HL-60 (cell line): ENCODE data around the gene SFMBT2.

Experiments
- DNase-seq, 2 experiments: peaks; one replicate each; pipeline ENCODE4 v3.0.0-alpha.2; 2010 to 2020; ENCODE audit warnings: low read depth in 1 of 2, low spot score in 1 of 2
- H3K27ac ChIP-seq: fragments of 250-450 bp; sonication (Bioruptor Pico); replicated peaks from 2 replicates; pipeline ENCODE4 v1.5.1; 2020; ENCODE audit warnings: mild to moderate bottlenecking, moderate library complexity
- H3K27me3 ChIP-seq: fragments of 250-450 bp; sonication (Bioruptor Pico); 2 replicates; pipeline ENCODE4 v1.5.1; 2021; ENCODE audit warnings: mild to moderate bottlenecking, moderate library complexity; ENCODE audit not compliant: insufficient read depth, poor library complexity, severe bottlenecking
- H3K4me3 ChIP-seq: replicated peaks from 2 replicates; pipeline ENCODE4 v1.5.1; 2011; ENCODE audit warnings: mild to moderate bottlenecking, control low read depth, low read length; ENCODE audit not compliant: insufficient read depth
- GABPA ChIP-seq: IDR thresholded peaks from 2 replicates; pipeline ENCODE4 v1.6.1; 2012; ENCODE audit warnings: low read depth
- POLR2AphosphoS5 ChIP-seq: IDR thresholded peaks from 2 replicates; pipeline ENCODE4 v1.6.1; 2012; ENCODE audit warnings: low read depth
- SPI1 ChIP-seq: IDR thresholded peaks from 2 replicates; pipeline ENCODE4 v1.6.1; 2012; ENCODE audit warnings: low read depth, mild to moderate bottlenecking, borderline replicate concordance
- TF ChIP-seq, protein P1 (sequence below): IDR thresholded peaks from 2 replicates; pipeline ENCODE4 v1.6.1; 2012; ENCODE audit warnings: low read depth; ENCODE audit not compliant: insufficient replicate concordance
- TF ChIP-seq, protein P2 (sequence below): IDR thresholded peaks from one replicate; pipeline ENCODE4 v1.5.1; 2011; ENCODE audit warnings: low read length, control low read depth, inconsistent platforms; ENCODE audit not compliant: insufficient read depth

SFMBT2 gene

DNA sequence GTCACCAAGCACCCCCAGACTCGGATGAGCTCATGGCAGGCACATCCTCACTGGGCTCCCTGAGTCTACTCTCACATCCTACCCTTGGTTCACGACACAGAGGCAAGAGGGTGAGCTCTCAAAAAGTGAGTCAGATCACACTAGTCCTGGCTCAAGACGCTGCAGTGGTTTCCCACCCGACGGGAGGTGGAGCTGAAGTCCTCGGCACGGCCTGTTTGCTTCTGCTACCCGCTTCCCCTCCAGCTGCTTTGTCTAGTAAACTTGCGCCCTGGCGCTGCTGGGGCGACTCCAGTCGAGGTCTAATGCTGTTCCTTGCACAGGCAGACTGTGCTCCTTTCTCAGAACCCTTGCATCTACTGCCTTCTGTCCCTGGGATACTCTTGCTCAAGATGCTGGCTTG is 13.5 kb upstream of the SFMBT2 start:
- Histone ChIP-seq H3K4me3 (no peak overlapping the region), H3K27ac (no peak overlapping the region), H3K27me3 (no peaks in the 10 kb centered on the region)
- no peak for DNase-seq
- no peak for TF ChIP-seq GABPA
- no peak for TF ChIP-seq SPI1
- TF ChIP-seq, protein P1, sequence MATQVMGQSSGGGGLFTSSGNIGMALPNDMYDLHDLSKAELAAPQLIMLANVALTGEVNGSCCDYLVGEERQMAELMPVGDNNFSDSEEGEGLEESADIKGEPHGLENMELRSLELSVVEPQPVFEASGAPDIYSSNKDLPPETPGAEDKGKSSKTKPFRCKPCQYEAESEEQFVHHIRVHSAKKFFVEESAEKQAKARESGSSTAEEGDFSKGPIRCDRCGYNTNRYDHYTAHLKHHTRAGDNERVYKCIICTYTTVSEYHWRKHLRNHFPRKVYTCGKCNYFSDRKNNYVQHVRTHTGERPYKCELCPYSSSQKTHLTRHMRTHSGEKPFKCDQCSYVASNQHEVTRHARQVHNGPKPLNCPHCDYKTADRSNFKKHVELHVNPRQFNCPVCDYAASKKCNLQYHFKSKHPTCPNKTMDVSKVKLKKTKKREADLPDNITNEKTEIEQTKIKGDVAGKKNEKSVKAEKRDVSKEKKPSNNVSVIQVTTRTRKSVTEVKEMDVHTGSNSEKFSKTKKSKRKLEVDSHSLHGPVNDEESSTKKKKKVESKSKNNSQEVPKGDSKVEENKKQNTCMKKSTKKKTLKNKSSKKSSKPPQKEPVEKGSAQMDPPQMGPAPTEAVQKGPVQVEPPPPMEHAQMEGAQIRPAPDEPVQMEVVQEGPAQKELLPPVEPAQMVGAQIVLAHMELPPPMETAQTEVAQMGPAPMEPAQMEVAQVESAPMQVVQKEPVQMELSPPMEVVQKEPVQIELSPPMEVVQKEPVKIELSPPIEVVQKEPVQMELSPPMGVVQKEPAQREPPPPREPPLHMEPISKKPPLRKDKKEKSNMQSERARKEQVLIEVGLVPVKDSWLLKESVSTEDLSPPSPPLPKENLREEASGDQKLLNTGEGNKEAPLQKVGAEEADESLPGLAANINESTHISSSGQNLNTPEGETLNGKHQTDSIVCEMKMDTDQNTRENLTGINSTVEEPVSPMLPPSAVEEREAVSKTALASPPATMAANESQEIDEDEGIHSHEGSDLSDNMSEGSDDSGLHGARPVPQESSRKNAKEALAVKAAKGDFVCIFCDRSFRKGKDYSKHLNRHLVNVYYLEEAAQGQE = no peak
- TF ChIP-seq, protein P2, sequence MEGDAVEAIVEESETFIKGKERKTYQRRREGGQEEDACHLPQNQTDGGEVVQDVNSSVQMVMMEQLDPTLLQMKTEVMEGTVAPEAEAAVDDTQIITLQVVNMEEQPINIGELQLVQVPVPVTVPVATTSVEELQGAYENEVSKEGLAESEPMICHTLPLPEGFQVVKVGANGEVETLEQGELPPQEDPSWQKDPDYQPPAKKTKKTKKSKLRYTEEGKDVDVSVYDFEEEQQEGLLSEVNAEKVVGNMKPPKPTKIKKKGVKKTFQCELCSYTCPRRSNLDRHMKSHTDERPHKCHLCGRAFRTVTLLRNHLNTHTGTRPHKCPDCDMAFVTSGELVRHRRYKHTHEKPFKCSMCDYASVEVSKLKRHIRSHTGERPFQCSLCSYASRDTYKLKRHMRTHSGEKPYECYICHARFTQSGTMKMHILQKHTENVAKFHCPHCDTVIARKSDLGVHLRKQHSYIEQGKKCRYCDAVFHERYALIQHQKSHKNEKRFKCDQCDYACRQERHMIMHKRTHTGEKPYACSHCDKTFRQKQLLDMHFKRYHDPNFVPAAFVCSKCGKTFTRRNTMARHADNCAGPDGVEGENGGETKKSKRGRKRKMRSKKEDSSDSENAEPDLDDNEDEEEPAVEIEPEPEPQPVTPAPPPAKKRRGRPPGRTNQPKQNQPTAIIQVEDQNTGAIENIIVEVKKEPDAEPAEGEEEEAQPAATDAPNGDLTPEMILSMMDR = no peak
- no peak for TF ChIP-seq POLR2AphosphoS5

DNA sequence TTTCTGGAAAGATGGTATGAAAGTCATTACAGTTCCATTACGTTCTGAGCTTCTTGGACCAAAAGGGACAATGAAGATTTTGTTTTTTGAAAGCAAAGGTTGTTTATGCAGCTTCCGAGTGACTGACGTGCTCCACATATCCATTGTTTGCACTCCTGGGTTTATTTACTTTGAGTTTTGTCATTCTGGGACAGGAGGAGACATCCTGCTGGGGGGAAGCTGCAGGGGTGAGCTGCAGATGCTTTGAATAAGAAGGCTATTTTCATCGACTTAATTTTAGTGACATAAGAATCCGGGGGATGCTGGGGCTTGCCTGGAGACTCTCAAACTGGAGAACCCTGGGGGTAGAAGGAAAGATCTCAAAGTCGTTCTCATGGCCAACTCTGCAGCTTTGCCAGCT is 12.7 kb upstream of the SFMBT2 start:
- DNase-seq = no peak
- TF ChIP-seq GABPA = no peak
- no peak for TF ChIP-seq SPI1
- TF ChIP-seq, protein P2 = no peak
- no peak for TF ChIP-seq POLR2AphosphoS5
- TF ChIP-seq, protein P1 = no peak
- Histone ChIP-seq H3K4me3 (no peak overlapping the region), H3K27ac (no peak overlapping the region), H3K27me3 (no peaks in the 10 kb centered on the region)

DNA sequence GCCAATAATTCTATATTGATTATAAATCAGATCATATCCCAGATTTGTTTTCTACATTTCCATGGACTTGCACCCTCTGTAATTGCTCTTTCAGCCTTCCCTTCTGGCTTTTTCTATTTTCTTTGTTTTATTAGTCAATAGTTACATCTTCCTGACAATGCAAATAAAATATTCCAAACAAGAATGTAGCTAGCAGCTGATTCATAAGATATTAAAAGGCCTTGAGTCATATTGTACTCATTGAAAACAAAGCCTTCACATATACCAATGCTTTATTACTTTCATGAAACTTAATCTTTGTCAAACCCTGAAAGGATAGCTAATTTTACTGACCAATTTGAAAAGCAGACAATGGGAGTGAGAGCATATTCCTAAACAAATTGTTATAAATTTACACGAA is 10.7 kb upstream of the SFMBT2 start:
- TF ChIP-seq, protein P2 = no peak
- no peak for TF ChIP-seq SPI1
- TF ChIP-seq, protein P1 = no peak
- TF ChIP-seq POLR2AphosphoS5 = no peak
- no peak for TF ChIP-seq GABPA
- Histone ChIP-seq H3K27ac (no peak overlapping the region), H3K27me3 (no peaks in the 10 kb centered on the region), H3K4me3 (no peak overlapping the region)
- DNase-seq = no peak
